Omental fat pad (tissue), 4 donors: Measurements from ENCODE around the gene OR4D2. TPM values are rescaled to one million over a fixed set of nuclear protein-coding genes. Genes with fewer than 3 reads are reported as not detected.

Source experiments
- ATAC-seq: fragments of 150-250 bp; one replicate; pipeline ENCODE4 v1.9.1; 2016; ENCODE audit warnings: mild to moderate bottlenecking, moderate library complexity; ENCODE audit not compliant: low FRiP score
- DNase-seq: peaks from one replicate; pipeline ENCODE4 v3.0.0-alpha.2; 2019; ENCODE audit warnings: low spot score
- total RNA-seq, 4 donors: library from RNA; depleted of rRNA; stranded (reverse); fragments of >200 nt; gene quantifications; one replicate each; pipeline ENCODE4 v1.1.0, GENCODE V29; 2016
- TF ChIP-seq, protein P1 (sequence below), 3 donors: fragments of 450-650 bp; IDR thresholded peaks; one replicate each; pipeline ENCODE4 v1.5.1; 2016 to 2017; ENCODE audit warnings: antibody characterized with exemption in 3 of 3, mild to moderate bottlenecking in 3 of 3, moderate library complexity in 2 of 3

OR4D2 gene
- total RNA-seq, 4 donors from 2014 or later = not detected

DNA sequence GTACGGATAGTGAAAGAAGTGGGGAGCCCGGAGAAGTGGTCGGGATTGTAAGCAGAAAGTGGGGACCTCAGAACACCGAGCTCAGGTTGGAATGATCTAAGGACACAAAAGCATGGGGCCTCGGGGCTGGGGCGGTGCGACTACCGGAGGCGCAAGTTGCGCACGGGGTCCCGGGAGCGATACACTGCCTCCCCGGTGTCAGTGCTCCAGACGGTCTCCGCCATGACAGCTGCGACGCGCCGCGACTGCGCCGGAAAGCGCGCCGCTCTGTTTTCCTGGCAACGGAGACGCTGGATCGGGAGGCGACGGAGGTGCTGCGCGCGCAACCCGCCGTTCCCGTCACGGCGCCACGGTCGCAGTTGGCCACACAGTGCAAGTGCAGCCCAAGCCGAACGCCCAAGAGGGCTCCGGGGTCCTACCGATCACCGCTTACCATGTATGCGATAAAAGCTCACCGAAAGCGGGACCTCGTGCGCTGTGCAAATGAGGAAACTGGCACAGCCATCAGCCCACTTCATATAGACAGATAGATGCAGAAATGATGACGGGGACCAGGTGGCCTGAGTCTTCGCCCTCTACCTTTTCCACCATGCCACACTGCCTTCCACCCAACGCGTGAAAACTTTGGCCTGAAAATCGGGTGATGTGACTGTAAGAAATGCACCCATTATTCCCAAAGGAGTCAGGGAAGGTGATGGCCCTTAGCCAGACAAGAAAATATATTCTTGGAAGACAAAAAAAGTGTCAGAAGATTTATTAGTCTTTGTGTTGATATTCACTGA, 52.4 kb downstream of the OR4D2 start, which contains the start of gene MKS1:
Gene MKS1 (minus strand): TSS at position 249 of the 782 bp plus-strand sequence. CDS start 25 bp downstream, at position 224.
- peak; percentile 73 for DNase-seq
- TF ChIP-seq, protein P1, sequence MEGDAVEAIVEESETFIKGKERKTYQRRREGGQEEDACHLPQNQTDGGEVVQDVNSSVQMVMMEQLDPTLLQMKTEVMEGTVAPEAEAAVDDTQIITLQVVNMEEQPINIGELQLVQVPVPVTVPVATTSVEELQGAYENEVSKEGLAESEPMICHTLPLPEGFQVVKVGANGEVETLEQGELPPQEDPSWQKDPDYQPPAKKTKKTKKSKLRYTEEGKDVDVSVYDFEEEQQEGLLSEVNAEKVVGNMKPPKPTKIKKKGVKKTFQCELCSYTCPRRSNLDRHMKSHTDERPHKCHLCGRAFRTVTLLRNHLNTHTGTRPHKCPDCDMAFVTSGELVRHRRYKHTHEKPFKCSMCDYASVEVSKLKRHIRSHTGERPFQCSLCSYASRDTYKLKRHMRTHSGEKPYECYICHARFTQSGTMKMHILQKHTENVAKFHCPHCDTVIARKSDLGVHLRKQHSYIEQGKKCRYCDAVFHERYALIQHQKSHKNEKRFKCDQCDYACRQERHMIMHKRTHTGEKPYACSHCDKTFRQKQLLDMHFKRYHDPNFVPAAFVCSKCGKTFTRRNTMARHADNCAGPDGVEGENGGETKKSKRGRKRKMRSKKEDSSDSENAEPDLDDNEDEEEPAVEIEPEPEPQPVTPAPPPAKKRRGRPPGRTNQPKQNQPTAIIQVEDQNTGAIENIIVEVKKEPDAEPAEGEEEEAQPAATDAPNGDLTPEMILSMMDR (IDR thresholded peaks at IDR 0.05) = peak in 1 of 3 donors; percentile 28
- peak; percentile 98 for ATAC-seq

DNA sequence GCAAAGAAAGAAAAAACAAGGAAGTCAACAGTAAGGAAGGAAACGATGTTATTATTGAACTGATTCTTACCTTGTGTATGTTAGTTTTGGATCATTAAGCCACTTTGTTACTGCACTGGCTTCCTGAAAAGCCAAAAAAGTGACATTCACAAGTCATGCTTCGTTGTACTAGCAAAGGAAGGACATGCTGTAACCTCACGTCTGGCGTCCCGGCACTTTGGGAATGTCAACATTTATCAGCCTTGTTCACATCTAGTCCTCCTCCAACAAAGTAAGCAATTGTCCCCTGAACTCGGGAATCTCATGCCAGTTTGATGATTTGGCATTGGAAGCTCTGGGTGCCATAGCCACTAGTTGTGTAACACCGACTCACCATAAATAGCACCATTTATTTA, 53.0 kb downstream of the OR4D2 start:
- DNase-seq (no peak), ATAC-seq (no peak)
- TF ChIP-seq, protein P1 (IDR thresholded peaks at IDR 0.05) = no peak

Other genes with a start within 250 kb of the OR4D2 start
- 10 to 100 TPM; 17.1 to 25.7 (median 22.1) TPM for gene CUEDC1, start 211.6 kb upstream of the OR4D2 start, total RNA-seq
- 10 to 100 TPM; 45.1 to 50.6 (median 47.6) TPM for gene VEZF1, start 178.7 kb upstream of the OR4D2 start, total RNA-seq
- gene SRSF1, start 159.7 kb upstream of the OR4D2 start, total RNA-seq = 100 to 1,000 TPM; 181 to 274 (median 182) TPM
- gene DYNLL2, start 83.6 kb upstream of the OR4D2 start, total RNA-seq = 10 to 100 TPM; 15.8 to 22.5 (median 20.7) TPM
- gene OR4D1, start 18.6 kb upstream of the OR4D2 start, total RNA-seq = not detected
- gene EPX, start 25.7 kb downstream of the OR4D2 start, total RNA-seq = not detected
- 1 to 10 TPM; 3.7 to 9.9 (median 6.0) TPM for gene MKS1, start 52.3 kb downstream of the OR4D2 start, total RNA-seq
- under 1 TPM in 1 of 4 donors, not detected in 3; 0.46 TPM for gene LPO, start 71.6 kb downstream of the OR4D2 start, total RNA-seq
- under 1 TPM in 2 of 4 donors, not detected in 2; 0.19 to 0.84 TPM for gene MPO, start 114.0 kb downstream of the OR4D2 start, total RNA-seq
- 10 to 100 TPM in 1 of 4 donors, 1 to 10 TPM in 3; 1.9 to 13.6 (median 5.4) TPM for gene TSPOAP1, start 161.8 kb downstream of the OR4D2 start, total RNA-seq
- gene SUPT4H1, start 185.2 kb downstream of the OR4D2 start, total RNA-seq = 10 to 100 TPM; 42.1 to 49.2 (median 47.3) TPM